HFFc6 (cell line): Measurements from ENCODE around the gene ZNF22. TPM values are rescaled to one million over a fixed set of nuclear protein-coding genes. Genes with fewer than 3 reads are reported as not detected.

Experiments used
- DNase-seq: peaks from one replicate; pipeline ENCODE4 v3.0.0-alpha.2; 2018
- H3K27ac Mint-ChIP-seq: 2 replicates; pipeline ENCODE4 v1.8.0; 2020; ENCODE audit warnings: mild to moderate bottlenecking, mixed read lengths
- H3K27me3 Mint-ChIP-seq: 2 replicates; pipeline ENCODE4 v1.8.0; 2021; ENCODE audit warnings: mild to moderate bottlenecking, moderate library complexity, mixed read lengths; ENCODE audit not compliant: insufficient read depth
- H3K36me3 Mint-ChIP-seq: 2 replicates; pipeline ENCODE4 v1.8.0; 2021; ENCODE audit warnings: low read depth, mixed read lengths
- H3K4me1 Mint-ChIP-seq: 2 replicates; pipeline ENCODE4 v1.8.0; 2020; ENCODE audit warnings: low read depth, mixed read lengths
- H3K4me3 Mint-ChIP-seq: 2 replicates; pipeline ENCODE4 v1.8.0; 2020; ENCODE audit warnings: mild to moderate bottlenecking, moderate library complexity, mixed read lengths
- H3K9me3 Mint-ChIP-seq: 2 replicates; pipeline ENCODE4 v1.8.0; 2020; ENCODE audit warnings: mild to moderate bottlenecking, mixed read lengths
- total RNA-seq, 6 experiments: library from RNA; stranded (reverse); fragmentation: NEBNext Ultra II Directional; extraction: Animal tissue kit (Norgen Biotek cat#: 25700); gene quantifications; 2 replicates in 1 of 6; 3 replicates in 5 of 6; pipeline ENCODE4 v1.2.3, GENCODE V29; 2021
- TF ChIP-seq, protein P1 (sequence below): fragments of 200-600 bp; sonication (generic); IDR thresholded peaks from 2 replicates; pipeline ENCODE4 v1.5.0; 2021; ENCODE audit warnings: antibody characterized with exemption, mild to moderate bottlenecking

The ZNF22 gene
- total RNA-seq, 6 experiments from 2014 or later = 7.4 to 15.8 (median 13.2) TPM

DNA sequence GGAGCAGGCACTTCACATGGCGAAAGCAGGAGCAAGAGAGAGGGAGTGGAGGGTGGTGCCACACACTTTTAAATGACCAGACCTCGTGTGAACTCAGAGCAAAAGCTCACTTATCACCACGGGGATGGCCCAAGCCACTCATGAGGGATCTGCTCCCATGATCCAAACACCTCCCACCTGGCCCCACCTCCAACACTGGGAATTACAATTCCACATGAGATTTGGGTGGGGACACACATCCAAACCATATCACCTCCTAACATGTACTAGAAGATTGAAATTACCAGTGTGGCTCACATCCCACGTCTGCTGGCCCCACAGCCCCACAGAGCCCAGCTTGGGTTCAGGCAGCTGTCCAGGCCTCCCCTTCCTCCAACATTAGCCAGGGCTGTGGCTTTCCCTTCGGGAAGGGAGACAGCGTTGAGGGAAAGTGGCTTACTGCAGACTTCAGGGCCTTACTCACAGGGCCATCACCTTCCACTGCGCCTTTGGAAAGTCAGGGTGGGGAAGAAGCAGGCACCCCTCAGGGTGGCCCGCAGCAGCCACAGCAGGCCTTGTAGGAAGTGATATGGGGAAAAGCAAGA is 29.8 kb upstream of the ZNF22 start:
- Mint-ChIP-seq H3K36me3 (no peaks in the 10 kb centered on the region), H3K9me3 (no peaks in the 10 kb centered on the region), H3K4me3 (no peak overlapping the region), H3K4me1 (peaks cover 16% of the 10 kb centered on the region), H3K27me3 (peaks cover 5% of the 10 kb centered on the region), H3K27ac (no peak overlapping the region)
- TF ChIP-seq, protein P1, sequence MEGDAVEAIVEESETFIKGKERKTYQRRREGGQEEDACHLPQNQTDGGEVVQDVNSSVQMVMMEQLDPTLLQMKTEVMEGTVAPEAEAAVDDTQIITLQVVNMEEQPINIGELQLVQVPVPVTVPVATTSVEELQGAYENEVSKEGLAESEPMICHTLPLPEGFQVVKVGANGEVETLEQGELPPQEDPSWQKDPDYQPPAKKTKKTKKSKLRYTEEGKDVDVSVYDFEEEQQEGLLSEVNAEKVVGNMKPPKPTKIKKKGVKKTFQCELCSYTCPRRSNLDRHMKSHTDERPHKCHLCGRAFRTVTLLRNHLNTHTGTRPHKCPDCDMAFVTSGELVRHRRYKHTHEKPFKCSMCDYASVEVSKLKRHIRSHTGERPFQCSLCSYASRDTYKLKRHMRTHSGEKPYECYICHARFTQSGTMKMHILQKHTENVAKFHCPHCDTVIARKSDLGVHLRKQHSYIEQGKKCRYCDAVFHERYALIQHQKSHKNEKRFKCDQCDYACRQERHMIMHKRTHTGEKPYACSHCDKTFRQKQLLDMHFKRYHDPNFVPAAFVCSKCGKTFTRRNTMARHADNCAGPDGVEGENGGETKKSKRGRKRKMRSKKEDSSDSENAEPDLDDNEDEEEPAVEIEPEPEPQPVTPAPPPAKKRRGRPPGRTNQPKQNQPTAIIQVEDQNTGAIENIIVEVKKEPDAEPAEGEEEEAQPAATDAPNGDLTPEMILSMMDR = no peak
- DNase-seq = no peak

DNA sequence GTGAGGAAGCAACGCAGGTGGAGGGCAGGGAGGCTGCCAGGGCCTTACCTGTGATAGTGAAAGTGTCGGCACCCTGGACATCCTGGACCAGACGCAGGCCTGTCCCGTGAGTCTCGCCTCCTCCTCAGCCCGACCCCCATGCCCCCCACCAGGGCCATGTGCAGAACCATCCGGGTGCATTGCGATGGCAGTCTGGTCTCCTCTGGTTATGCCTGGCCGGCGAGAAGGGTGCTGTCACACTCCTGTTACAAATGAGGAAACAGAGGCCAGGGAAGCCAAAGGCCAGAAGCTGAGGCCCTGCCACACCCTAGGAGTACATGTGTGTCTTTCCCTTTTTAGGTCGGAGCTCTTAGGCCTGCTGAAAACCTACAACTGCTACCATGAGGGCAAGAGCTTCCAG is 29.3 kb upstream of the ZNF22 start:
- peaks cover 5% of the 10 kb centered on the region for H3K27me3 Mint-ChIP-seq
- no peak for DNase-seq
- H3K9me3 Mint-ChIP-seq = no peaks in the 10 kb centered on the region
- no peaks in the 10 kb centered on the region for H3K36me3 Mint-ChIP-seq
- TF ChIP-seq, protein P1 = no peak
- peaks cover 13% of the 10 kb centered on the region for H3K4me1 Mint-ChIP-seq
- no peak overlapping the region for H3K27ac Mint-ChIP-seq
- H3K4me3 Mint-ChIP-seq = no peak overlapping the region

DNA sequence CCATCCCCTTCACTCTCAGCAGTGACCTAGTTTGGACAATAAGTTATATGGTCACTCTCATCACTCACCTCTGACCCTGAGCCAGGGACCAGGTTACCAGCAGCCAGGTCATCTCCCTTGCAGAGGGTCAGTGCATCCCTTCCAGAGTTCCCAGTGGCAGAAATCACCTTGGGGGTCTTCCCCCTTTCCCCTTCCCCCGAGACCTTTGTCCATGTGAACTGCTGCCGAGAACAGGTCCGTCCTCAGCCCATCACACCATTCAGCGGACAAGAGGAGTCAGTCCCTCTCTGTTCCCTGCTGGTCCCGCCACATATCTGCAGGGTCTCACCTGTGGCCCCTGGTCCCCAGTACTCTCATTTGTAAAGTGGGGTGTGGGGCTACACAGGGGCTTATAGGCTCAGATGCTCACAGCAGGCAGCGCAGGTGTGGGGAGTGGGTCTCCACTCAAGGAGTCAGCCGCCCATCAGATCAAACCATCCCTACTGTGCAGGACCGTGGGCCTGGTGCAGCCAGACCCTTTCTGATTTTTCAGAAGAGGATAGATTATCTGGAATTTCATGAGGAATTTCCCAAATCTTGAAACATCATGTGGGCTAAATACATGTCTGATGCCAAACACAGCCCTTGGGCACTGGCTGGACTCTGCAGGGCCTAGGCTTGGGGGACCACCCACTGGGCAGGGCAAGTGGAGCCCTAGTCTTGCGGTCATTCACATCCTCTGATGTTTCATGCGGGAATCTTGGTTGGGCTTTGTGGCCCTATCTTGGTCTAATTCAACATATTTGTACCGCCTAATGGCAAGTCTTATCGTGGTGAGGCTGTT is 28.6 kb upstream of the ZNF22 start:
- peaks cover 11% of the 10 kb centered on the region for H3K4me1 Mint-ChIP-seq
- H3K27me3 Mint-ChIP-seq = peaks cover 5% of the 10 kb centered on the region
- TF ChIP-seq, protein P1 = no peak
- H3K9me3 Mint-ChIP-seq = no peaks in the 10 kb centered on the region
- H3K36me3 Mint-ChIP-seq = no peaks in the 10 kb centered on the region
- no peak for DNase-seq
- no peak overlapping the region for H3K27ac Mint-ChIP-seq
- H3K4me3 Mint-ChIP-seq = no peak overlapping the region

DNA sequence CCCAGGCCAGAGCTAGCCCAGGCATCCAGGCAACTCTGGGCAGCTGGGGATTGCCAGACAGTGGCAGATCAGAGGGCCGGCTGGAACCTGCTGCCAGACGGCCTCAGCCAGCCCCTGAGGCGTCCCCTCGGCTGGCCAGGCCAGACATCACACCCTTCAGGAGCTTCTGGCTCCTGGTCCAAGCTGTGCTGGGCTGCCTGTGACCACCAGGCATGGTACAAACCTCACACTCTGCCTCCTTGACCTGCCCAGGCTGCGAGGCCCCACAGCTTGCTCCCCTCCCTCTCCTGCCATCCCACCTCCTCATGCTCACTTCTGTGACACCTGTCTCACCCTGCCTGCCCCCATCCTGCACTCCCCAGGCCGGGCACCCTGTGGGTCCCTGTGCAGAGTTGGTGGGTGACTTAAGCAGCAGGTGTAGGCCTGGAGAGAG is 27.8 kb upstream of the ZNF22 start:
- no peak for DNase-seq
- Mint-ChIP-seq H3K4me3 (no peak overlapping the region), H3K4me1 (peaks cover 11% of the 10 kb centered on the region), H3K36me3 (no peaks in the 10 kb centered on the region), H3K27me3 (peaks cover 5% of the 10 kb centered on the region), H3K27ac (no peak overlapping the region), H3K9me3 (no peaks in the 10 kb centered on the region)
- TF ChIP-seq, protein P1 = no peak

DNA sequence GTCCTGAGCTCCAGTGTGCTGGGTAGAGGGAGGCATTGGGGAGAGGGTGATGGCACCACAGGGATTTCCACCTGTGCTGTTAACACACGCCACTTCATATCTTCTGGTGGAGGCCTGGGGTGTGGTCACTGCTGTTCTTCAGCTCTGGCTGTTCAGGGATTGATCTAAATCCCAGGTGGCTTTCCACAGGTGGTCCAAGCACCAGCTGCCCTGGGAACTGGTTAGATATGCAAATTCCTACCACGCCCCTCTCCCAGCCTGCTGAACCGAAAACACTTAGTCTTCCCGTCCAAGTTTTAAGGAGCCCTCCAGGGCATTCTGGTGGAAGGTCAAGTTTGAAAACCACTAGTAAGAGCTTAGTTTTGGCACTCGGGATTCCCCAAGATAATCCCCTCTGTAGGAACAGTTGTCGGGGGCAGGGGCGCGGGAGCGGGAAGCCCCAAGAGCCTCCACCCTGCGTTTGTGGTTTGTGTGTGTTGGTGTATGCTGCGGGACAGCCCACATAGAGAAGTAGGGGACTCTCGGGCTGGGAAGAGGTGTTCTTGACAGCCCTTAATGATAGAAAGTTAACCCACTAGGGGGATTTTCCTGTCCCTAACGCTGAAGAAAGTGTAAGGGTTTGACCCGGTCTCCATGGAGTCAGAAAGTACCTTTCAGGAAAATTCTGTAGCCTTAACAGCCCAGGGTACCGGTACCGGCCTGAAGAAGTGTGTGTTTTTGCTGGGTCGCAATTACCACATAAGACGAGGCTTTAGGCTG is 27.2 kb upstream of the ZNF22 start:
- Mint-ChIP-seq H3K36me3 (no peaks in the 10 kb centered on the region), H3K4me1 (peaks cover 14% of the 10 kb centered on the region), H3K27ac (no peak overlapping the region; the same call in 1 of the 2 replicates), H3K4me3 (no peak overlapping the region), H3K9me3 (no peaks in the 10 kb centered on the region), H3K27me3 (peaks cover 5% of the 10 kb centered on the region)
- no peak for DNase-seq
- TF ChIP-seq, protein P1 = no peak
